ENCODE measurements around the gene XPO6. TPM values are rescaled to one million over a fixed set of nuclear protein-coding genes. Genes with fewer than 3 reads are reported as not detected.
"Not testable (repeated sequence)": the region's sequence is repeated elsewhere in the genome, so short reads cannot be mapped to it uniquely, and the experiment has no call there.

Gene XPO6
- total RNA-seq, 4 donors from 2014 or later: 69.0 to 90.8 (median 76.0) TPM

DNA sequence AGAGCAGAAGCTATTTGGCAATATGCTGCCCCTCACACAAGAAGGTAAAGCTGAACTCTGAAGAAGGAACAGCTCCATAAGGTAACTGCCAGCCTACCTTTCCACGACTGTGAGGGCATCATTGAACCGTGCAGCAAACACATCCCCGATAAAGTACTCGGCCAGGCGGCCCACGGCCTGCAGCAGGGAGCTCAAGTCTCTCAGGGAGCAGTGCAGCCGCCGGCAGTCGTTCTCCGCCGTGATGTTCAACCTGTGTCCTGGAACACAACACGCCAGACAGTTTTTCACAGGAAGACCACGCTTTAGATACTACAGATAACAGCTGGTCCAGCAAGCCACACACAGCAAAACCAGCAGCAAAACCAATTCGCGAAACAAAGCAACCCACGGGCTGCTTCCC, 86.2 kb downstream of the XPO6 start:
- Histone ChIP-seq H3K27me3 (no peaks in the 10 kb centered on the region), H3K36me3 (peaks cover 0 to 100% (median 28%) of the 10 kb centered on the region in 3 donors), H3K4me3 (no peak overlapping the region), H3K4me1 (peaks cover 0 to 10% (median 3%) of the 10 kb centered on the region in 3 donors), H3K27ac (no peak overlapping the region), H3K9me3 (no peaks in the 10 kb centered on the region)
- intact Hi-C loops (cut with DNase I): no loop called here
- TF ChIP-seq POLR2A (IDR thresholded peaks at IDR 0.05): no peak
- TF ChIP-seq, protein P1, sequence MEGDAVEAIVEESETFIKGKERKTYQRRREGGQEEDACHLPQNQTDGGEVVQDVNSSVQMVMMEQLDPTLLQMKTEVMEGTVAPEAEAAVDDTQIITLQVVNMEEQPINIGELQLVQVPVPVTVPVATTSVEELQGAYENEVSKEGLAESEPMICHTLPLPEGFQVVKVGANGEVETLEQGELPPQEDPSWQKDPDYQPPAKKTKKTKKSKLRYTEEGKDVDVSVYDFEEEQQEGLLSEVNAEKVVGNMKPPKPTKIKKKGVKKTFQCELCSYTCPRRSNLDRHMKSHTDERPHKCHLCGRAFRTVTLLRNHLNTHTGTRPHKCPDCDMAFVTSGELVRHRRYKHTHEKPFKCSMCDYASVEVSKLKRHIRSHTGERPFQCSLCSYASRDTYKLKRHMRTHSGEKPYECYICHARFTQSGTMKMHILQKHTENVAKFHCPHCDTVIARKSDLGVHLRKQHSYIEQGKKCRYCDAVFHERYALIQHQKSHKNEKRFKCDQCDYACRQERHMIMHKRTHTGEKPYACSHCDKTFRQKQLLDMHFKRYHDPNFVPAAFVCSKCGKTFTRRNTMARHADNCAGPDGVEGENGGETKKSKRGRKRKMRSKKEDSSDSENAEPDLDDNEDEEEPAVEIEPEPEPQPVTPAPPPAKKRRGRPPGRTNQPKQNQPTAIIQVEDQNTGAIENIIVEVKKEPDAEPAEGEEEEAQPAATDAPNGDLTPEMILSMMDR (IDR thresholded peaks at IDR 0.05): no peak
- DNase-seq: no peak
- WGBS, 2 donors: 92 to 95% methylated on average over 10 to 13 of the region's 16 CpGs

DNA sequence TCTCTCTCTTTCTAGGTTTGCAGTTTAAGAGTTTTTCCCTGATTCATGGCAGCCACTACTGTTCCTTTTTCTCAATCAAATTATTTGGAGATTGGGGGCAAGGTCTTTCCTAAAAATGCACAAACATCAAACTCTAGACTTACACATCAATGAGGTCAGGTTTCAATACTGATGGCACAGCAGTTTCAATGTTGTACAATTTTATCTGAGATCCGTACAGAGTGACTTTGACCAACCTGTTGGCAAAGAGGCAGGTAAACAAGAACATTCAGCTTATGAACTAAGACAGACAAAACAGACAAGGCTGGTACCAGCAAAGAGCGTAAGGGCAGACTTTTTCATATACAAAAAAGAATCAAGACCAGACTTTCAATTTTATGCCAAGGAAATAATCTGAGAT, 90.2 kb downstream of the XPO6 start:
- Histone ChIP-seq H3K4me3 (no peak overlapping the region), H3K4me1 (no peaks in the 10 kb centered on the region), H3K27ac (no peak overlapping the region), H3K36me3 (peaks cover 3 to 100% (median 44%) of the 10 kb centered on the region in 3 donors), H3K9me3 (no peaks in the 10 kb centered on the region), H3K27me3 (no peaks in the 10 kb centered on the region)
- intact Hi-C loops (cut with DNase I): no loop called here
- 90 to 96% methylated on average over 2 of the region's 2 CpGs for WGBS, 2 donors
- no peak for TF ChIP-seq POLR2A (IDR thresholded peaks at IDR 0.05)
- TF ChIP-seq, protein P1 (IDR thresholded peaks at IDR 0.05): no peak
- DNase-seq: no peak

DNA sequence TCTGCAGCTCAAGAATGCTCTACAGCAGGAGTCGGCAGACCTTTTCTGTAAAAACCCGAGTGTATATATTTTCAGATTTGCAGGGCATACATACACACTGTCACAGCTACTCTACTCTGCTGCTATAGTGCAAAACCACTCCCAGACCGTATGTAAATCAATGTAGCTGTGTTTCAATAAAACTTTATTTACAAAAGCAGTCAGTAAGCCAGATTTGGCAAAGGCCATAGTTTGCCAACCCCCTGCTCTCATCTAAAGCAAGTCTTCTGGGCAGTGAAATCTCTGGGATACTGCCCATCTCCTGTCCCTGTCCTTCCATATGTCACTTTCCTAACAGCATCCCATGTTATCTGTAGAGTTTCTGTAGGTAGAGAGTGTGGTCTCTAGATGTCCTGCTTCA, 91.0 kb downstream of the XPO6 start:
- no peak for DNase-seq
- Histone ChIP-seq H3K36me3 (peaks cover 10 to 100% (median 43%) of the 10 kb centered on the region in 3 donors), H3K9me3 (no peaks in the 10 kb centered on the region), H3K27ac (no peak overlapping the region), H3K4me3 (no peak overlapping the region), H3K27me3 (no peaks in the 10 kb centered on the region), H3K4me1 (no peaks in the 10 kb centered on the region)
- TF ChIP-seq POLR2A (IDR thresholded peaks at IDR 0.05): no peak
- TF ChIP-seq, protein P1 (IDR thresholded peaks at IDR 0.05): no peak
- 93 to 94% methylated on average over 3 of the region's 3 CpGs for WGBS, 2 donors
- intact Hi-C loops (cut with DNase I): no loop called here

DNA sequence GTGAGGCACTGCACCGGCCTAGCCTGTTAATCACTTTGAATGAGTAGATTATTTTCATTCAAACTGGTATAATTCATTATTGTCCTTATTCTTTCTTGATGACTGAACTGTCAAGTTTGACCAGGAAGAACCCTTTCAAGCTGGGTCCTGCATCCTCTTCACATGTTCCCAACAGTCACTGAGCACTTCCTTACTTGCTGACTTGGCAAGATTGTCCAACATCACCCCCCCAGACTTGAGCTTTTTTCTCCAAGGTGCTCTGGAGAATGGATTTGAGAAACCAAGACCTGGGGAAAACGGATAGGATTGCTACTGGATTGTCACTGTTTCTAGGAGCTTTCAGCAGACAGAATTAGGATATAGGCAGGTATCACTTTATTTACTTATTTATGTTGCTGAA, 93.1 kb downstream of the XPO6 start:
- no peak for TF ChIP-seq POLR2A (IDR thresholded peaks at IDR 0.05)
- TF ChIP-seq, protein P1 (IDR thresholded peaks at IDR 0.05): no peak
- H3K36me3 ChIP-seq: peaks cover 18 to 100% (median 32%) of the 10 kb centered on the region in 3 donors
- no peaks in the 10 kb centered on the region for H3K4me1 ChIP-seq
- intact Hi-C loops (cut with DNase I): no loop called here
- no peak overlapping the region for H3K27ac ChIP-seq
- H3K4me3 ChIP-seq: no peak overlapping the region
- H3K27me3 ChIP-seq: no peaks in the 10 kb centered on the region
- 17 to 38% methylated on average over 2 of the region's 2 CpGs for WGBS, 2 donors
- DNase-seq: no peak
- H3K9me3 ChIP-seq: no peaks in the 10 kb centered on the region

DNA sequence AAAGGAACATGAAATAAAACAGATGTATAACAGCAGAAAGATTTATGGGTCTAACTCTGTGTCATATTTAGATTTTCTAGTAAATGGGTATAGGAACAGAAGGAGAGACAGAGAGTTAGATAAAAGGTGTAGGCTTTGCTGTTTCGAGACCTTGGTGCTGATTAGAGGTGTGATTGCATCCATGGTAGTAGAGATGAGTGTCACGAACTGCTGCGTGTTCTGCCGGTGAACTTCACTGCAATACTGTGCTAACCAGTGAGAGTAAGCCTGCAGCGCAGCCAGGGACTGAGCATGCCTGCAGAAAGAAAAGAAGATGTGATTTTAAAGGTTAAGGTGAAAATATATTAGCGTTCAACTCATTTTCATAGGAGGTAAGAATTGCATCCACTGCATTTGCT, 94.6 kb downstream of the XPO6 start:
- intact Hi-C loops (cut with DNase I): no loop called here
- Histone ChIP-seq H3K27me3 (no peaks in the 10 kb centered on the region), H3K4me1 (no peaks in the 10 kb centered on the region), H3K9me3 (no peaks in the 10 kb centered on the region), H3K27ac (no peak overlapping the region), H3K4me3 (no peak overlapping the region), H3K36me3 (peaks cover 18 to 100% (median 31%) of the 10 kb centered on the region in 3 donors)
- DNase-seq: no peak
- 91 to 99% methylated on average over 6 of the region's 6 CpGs for WGBS, 2 donors
- no peak for TF ChIP-seq POLR2A (IDR thresholded peaks at IDR 0.05)
- TF ChIP-seq, protein P1 (IDR thresholded peaks at IDR 0.05): no peak

DNA sequence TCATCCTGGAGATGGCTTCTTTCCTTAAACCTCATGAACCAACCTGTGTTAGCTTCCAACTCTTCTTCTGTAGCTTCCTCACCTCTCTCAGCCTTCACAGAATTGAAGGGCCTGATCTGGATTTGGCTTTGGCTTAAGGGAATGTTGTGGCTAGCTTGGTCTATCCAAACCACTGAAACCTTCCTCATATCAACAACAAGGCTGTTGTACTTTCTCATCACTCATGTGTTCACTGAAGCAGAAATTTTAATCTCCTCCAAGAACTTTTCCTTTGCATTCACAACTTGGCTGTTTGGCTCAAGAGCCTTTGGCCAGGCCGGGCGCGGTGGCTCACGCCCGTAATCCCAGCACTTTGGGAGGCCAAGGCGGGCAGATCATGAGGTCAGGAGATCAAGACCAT, 95.9 kb downstream of the XPO6 start:
- peaks cover 25 to 100% (median 38%) of the 10 kb centered on the region in 3 donors for H3K36me3 ChIP-seq
- intact Hi-C loops (cut with DNase I); H3K4me1 ChIP-seq; H3K9me3 ChIP-seq; H3K27ac ChIP-seq; H3K4me3 ChIP-seq; H3K27me3 ChIP-seq; DNase-seq: not testable (repeated sequence)
- WGBS, 2 donors: 100% methylated on average over 3 of the region's 6 CpGs; no CpG with 5 or more reads in 1 of the 2 donors
